PC-3 (cell line): Measurements from ENCODE around the gene C9orf50. TPM values are rescaled to one million over a fixed set of nuclear protein-coding genes. Genes with fewer than 3 reads are reported as not detected.

Experiments used
- ATAC-seq: fragments of 200-7000 bp; cut with Tn5 transposase; 2 replicates; pipeline ENCODE4 v1.9.1; 2020; ENCODE audit warnings: mild to moderate bottlenecking, moderate library complexity
- BruUV-seq: library from RNA; stranded (reverse); fragments of 400-500 nt; replicated peaks from 2 replicates; lab custom pipeline; 2021; lab: Mats Ljungman, UMichigan
- CTCF ChIA-PET: fragments of 300-600 bp; sonication (Branson Sonifier 250); formaldehyde crosslinking; loops from one replicate; lab custom pipeline; 2022; ENCODE audit warnings: antibody characterized with exemption; lab: Charles Lee
- POLR2A ChIA-PET: fragments of 300-600 bp; sonication (Branson Sonifier 250); formaldehyde crosslinking; loops from one replicate; lab custom pipeline; 2022; ENCODE audit warnings: antibody characterized with exemption; ENCODE audit not compliant: unreplicated experiment; lab: Charles Lee
- DNase-seq: peaks from one replicate; pipeline ENCODE4 v3.0.0-alpha.2; 2015
- H2AFZ ChIP-seq: fragments of 300-600 bp; sonication (generic); 2 replicates; pipeline ENCODE4 v1.6.0; 2016; ENCODE audit warnings: antibody characterized with exemption, low read length
- H3F3A ChIP-seq: fragments of 300-600 bp; sonication (generic); one replicate; pipeline ENCODE4 v1.6.0; 2017; ENCODE audit warnings: antibody characterized with exemption, low read length, control low read depth, mild to moderate bottlenecking; ENCODE audit not compliant: unreplicated experiment
- H3K27ac ChIP-seq: fragments of 300-600 bp; sonication (generic); 2 replicates; pipeline ENCODE4 v1.5.1; 2016; ENCODE audit warnings: mild to moderate bottlenecking, low read length
- H3K27me3 ChIP-seq: fragments of 300-600 bp; sonication (generic); 2 replicates; pipeline ENCODE4 v1.6.1; 2016; ENCODE audit warnings: low read length, mixed read lengths
- H3K36me3 ChIP-seq: fragments of 300-600 bp; sonication (generic); 2 replicates; pipeline ENCODE4 v1.6.1; 2016; ENCODE audit warnings: low read depth, mixed run types, low read length, mixed read lengths
- H3K4me1 ChIP-seq: fragments of 300-600 bp; sonication (generic); 2 replicates; pipeline ENCODE4 v1.5.1; 2016; ENCODE audit warnings: low read length; ENCODE audit not compliant: insufficient read depth
- H3K4me2 ChIP-seq: fragments of 300-600 bp; sonication (generic); 2 replicates; pipeline ENCODE4 v1.6.0; 2016; ENCODE audit warnings: low read length
- H3K4me3 ChIP-seq: fragments of 300-600 bp; sonication (generic); 2 replicates; pipeline ENCODE4 v1.5.1; 2016; ENCODE audit warnings: mild to moderate bottlenecking, low read length, mixed read lengths
- H3K79me2 ChIP-seq: fragments of 300-600 bp; sonication (generic); 2 replicates; pipeline ENCODE4 v1.6.1; 2017; ENCODE audit warnings: low read length, mixed read lengths
- H3K9ac ChIP-seq: fragments of 300-600 bp; sonication (generic); 2 replicates; pipeline ENCODE4 v1.6.0; 2016; ENCODE audit warnings: mild to moderate bottlenecking, low read length
- H3K9me2 ChIP-seq: fragments of 300-600 bp; sonication (generic); replicated peaks from 2 replicates; pipeline ENCODE4 v1.6.1; 2016; ENCODE audit warnings: mixed run types, low read length, mixed read lengths
- H3K9me3 ChIP-seq: fragments of 300-600 bp; sonication (generic); 2 replicates; pipeline ENCODE4 v1.6.1; 2016; ENCODE audit warnings: low read length, mixed read lengths
- H4K20me1 ChIP-seq: fragments of 300-600 bp; sonication (generic); 2 replicates; pipeline ENCODE4 v1.6.1; 2016; ENCODE audit warnings: low read length, mixed read lengths
- EZH2 ChIP-seq: fragments of 300-600 bp; sonication (generic); IDR thresholded peaks from one replicate; pipeline ENCODE4 v1.6.1; 2017; ENCODE audit warnings: antibody characterized with exemption, mild to moderate bottlenecking, low read length; ENCODE audit not compliant: unreplicated experiment
- EZH2phosphoT487 ChIP-seq: fragments of 300-600 bp; sonication (generic); IDR thresholded peaks from 2 replicates; pipeline ENCODE4 v1.6.1; 2018; ENCODE audit warnings: mild to moderate bottlenecking, antibody characterized with exemption, low read length, borderline replicate concordance
- intact Hi-C: fragments of 100-400 bp; cut with micrococcal nuclease; formaldehyde crosslinking; loops from 2 replicates; pipeline ENCODE4 v1.9.0; 2023
- total RNA-seq: library from RNA; depleted of rRNA; stranded (reverse); fragments of >200 nt; gene quantifications from 2 replicates; pipeline ENCODE4 v1.2.3, GENCODE V29; 2014
- TF ChIP-seq, protein P1 (sequence below): fragments of 300-600 bp; sonication (generic); conservative IDR thresholded peaks from 2 replicates; pipeline ENCODE4 v1.5.1; 2017; ENCODE audit warnings: antibody characterized with exemption, low read depth, mild to moderate bottlenecking, low read length

Gene C9orf50
- total RNA-seq, 1 experiment from 2014 or later = not detected

DNA sequence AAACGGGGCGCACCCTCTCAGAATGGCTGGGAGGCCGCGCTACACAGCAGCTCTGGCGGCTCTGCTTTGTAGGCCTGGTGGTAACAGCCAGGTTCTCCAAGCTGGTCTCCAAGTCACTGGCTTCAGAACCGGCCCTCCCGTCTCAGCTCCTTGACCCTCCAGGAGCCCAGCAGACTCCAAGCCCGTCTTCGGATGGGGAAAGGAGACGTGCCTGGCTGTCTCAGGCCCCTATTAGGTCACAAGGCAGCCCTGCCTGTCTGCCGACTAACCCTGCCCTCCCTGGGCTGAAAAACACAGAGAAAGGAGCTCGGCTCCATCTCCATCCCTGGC lies 18.8 kb upstream of the C9orf50 start:
- TF ChIP-seq EZH2phosphoT487 = no peak
- TF ChIP-seq EZH2 = no peak
- TF ChIP-seq, protein P1, sequence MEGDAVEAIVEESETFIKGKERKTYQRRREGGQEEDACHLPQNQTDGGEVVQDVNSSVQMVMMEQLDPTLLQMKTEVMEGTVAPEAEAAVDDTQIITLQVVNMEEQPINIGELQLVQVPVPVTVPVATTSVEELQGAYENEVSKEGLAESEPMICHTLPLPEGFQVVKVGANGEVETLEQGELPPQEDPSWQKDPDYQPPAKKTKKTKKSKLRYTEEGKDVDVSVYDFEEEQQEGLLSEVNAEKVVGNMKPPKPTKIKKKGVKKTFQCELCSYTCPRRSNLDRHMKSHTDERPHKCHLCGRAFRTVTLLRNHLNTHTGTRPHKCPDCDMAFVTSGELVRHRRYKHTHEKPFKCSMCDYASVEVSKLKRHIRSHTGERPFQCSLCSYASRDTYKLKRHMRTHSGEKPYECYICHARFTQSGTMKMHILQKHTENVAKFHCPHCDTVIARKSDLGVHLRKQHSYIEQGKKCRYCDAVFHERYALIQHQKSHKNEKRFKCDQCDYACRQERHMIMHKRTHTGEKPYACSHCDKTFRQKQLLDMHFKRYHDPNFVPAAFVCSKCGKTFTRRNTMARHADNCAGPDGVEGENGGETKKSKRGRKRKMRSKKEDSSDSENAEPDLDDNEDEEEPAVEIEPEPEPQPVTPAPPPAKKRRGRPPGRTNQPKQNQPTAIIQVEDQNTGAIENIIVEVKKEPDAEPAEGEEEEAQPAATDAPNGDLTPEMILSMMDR = no peak
- H3K79me2 ChIP-seq = peaks cover 25% of the 10 kb centered on the region
- intact Hi-C loops = no loop called here
- CTCF ChIA-PET = interaction anchor here (0.5 kb wide), 1 partner anchor 16 kb away, joined by 3 read pairs; no protein-coding TSS in a partner anchor
- H3K9ac ChIP-seq = no peak overlapping the region
- H4K20me1 ChIP-seq = no peaks in the 10 kb centered on the region
- ATAC-seq (no peak), DNase-seq (no peak)
- H3K27ac ChIP-seq = no peak overlapping the region
- no peak overlapping the region for H3K4me3 ChIP-seq
- H3K4me2 ChIP-seq = no peak overlapping the region
- BruUV-seq = no TSS peak
- POLR2A ChIA-PET = no interaction called here
- no peaks in the 10 kb centered on the region for H3K27me3 ChIP-seq
- H3K4me1 ChIP-seq = peaks cover 3% of the 10 kb centered on the region; the same call in 1 of the 2 replicates
- H2AFZ ChIP-seq = no peak overlapping the region
- no peaks in the 10 kb centered on the region for H3F3A ChIP-seq
- no peaks in the 10 kb centered on the region for H3K9me3 ChIP-seq
- H3K36me3 ChIP-seq = no peaks in the 10 kb centered on the region
- H3K9me2 ChIP-seq = no peaks in the 10 kb centered on the region

DNA sequence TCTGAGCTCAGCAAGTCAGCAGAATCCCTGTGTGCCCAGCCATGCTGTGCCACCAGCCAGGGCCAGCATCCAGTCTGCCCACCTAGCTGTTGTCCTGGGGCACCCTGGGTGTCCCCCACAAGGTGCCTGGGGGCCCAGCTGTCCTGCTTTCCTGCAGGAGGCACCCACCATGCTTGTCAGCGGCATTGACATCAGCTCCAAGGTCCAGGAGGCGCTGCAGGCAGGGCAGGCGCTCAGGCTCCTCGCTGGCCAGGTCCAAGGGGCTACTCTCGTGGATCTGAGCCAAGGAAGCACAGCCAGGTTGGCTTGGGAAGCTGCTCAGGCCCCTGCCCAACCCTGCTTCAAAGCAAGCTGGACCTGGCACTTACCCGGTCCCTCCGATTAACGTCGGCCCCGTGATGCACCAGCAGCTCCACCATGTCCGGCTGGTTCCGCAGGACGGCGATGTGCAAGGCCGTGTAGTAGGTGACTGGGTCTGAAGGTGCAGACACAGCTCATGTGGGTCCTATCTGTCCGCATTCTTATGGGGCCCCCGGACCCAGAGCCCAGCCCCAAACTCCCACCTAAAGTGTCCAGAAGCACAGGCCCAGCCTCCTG lies 18.2 kb upstream of the C9orf50 start:
- ChIA-PET CTCF (no interaction called here), POLR2A (no interaction called here)
- Histone ChIP-seq H3K4me1 (peaks cover 3% of the 10 kb centered on the region; the same call in 1 of the 2 replicates), H3K9ac (no peak overlapping the region), H3K36me3 (no peaks in the 10 kb centered on the region), H4K20me1 (no peaks in the 10 kb centered on the region), H3K4me2 (no peak overlapping the region), H3K27ac (no peak overlapping the region), H3K9me2 (no peaks in the 10 kb centered on the region), H3K79me2 (peaks cover 25% of the 10 kb centered on the region), H3K27me3 (no peaks in the 10 kb centered on the region), H3K4me3 (no peak overlapping the region), H2AFZ (no peak overlapping the region), H3K9me3 (no peaks in the 10 kb centered on the region), H3F3A (no peaks in the 10 kb centered on the region)
- no TSS peak for BruUV-seq
- intact Hi-C loops = no loop called here
- ATAC-seq (no peak), DNase-seq (no peak)
- TF ChIP-seq, protein P1 = no peak
- TF ChIP-seq EZH2phosphoT487 = no peak
- TF ChIP-seq EZH2 = no peak

DNA sequence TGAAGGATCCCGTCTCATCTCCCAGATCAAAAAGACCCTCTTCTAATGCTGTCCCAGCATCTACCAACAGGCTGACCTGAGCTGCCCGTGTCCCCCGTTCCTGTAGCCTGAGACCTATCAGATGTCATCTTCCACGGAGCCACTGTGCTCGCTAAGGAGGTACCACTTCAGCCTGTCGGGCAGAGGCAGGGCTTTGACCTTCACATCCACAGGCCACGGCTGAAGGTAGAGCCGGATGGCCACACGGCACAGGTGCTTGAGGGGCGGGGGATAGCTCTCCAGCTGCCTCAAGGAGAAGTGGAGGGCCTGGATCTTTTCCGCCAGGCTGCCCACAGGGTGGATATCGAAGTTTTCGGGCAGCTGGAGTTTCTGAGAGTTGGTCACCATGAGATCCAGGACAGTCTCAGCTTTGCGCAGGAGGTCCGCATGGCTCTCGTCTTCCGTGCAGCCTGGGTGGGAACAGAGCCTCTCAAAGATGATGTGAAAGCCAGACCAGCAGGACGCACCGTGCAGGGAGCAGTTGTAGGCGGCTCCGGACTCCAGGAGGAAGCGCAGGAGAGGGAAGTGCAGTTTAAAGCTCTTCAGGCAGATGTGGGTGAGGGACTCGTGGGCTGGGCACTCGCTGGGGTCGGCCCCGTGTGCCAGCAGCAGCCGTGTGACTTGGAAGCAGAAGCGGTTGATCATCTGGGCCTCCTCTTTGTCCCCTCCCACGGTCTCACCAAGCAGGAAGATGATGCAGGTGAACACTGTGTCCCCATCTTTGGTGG lies 17.0 kb upstream of the C9orf50 start:
- no peaks in the 10 kb centered on the region for H3K27me3 ChIP-seq
- peaks cover 3% of the 10 kb centered on the region; the same call in 1 of the 2 replicates for H3K4me1 ChIP-seq
- H3K9ac ChIP-seq = no peak overlapping the region
- no peaks in the 10 kb centered on the region for H3K9me2 ChIP-seq
- TF ChIP-seq EZH2 (no peak), EZH2phosphoT487 (no peak)
- TF ChIP-seq, protein P1 = no peak
- no peaks in the 10 kb centered on the region for H3F3A ChIP-seq
- no peaks in the 10 kb centered on the region; the same call in 1 of the 2 replicates for H3K36me3 ChIP-seq
- H3K27ac ChIP-seq = no peak overlapping the region
- intact Hi-C loops = no loop called here
- no peak overlapping the region for H3K4me2 ChIP-seq
- ChIA-PET CTCF (no interaction called here), POLR2A (no interaction called here)
- TSS peak; percentile 6 for BruUV-seq
- no peak overlapping the region for H3K4me3 ChIP-seq
- ATAC-seq = no peak
- peaks cover 34% of the 10 kb centered on the region for H3K79me2 ChIP-seq
- no peaks in the 10 kb centered on the region for H3K9me3 ChIP-seq
- H4K20me1 ChIP-seq = no peaks in the 10 kb centered on the region
- H2AFZ ChIP-seq = no peak overlapping the region
- no peak for DNase-seq
